ENCODE results near the gene TRAF3IP1.

DNA sequence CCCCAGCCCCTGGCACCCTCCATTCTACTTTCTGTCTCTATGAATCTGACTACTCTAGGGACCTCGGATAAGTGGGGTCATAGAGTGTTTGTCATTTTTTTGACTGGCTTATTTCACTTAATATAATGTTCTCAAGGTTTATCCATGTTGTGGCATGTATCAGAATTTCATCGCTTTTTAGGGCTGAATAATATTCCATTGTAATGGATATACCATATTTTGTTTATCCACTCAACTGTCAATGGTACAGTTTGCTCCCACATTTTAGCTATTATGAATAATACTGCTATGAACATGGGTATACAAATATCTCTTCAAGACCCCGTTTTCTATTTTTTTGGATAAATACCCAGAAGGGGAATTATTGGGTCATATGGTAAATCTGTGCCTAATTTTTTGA, 7.4 kb downstream of the TRAF3IP1 start:
- TF ChIP-seq GATA2 (IDR thresholded peaks at IDR 0.05; ENCODE audit: low read depth, low read length) (no peak), GATA3 (IDR thresholded peaks at IDR 0.05; ENCODE audit: low read depth, low read length) (no peak)
